GM20000 (cell line): ENCODE data around the gene TNP1.

Source experiments
- DNase-seq: peaks from one replicate; pipeline ENCODE4 v3.0.0; 2012; ENCODE audit warnings: low spot score
- TF ChIP-seq, protein P1 (sequence below): IDR thresholded peaks from 2 replicates; pipeline ENCODE4 v1.5.1; 2012; ENCODE audit warnings: mild to moderate bottlenecking, control low read depth; ENCODE audit errors: extremely low read depth, missing control alignments

Gene TNP1

DNA sequence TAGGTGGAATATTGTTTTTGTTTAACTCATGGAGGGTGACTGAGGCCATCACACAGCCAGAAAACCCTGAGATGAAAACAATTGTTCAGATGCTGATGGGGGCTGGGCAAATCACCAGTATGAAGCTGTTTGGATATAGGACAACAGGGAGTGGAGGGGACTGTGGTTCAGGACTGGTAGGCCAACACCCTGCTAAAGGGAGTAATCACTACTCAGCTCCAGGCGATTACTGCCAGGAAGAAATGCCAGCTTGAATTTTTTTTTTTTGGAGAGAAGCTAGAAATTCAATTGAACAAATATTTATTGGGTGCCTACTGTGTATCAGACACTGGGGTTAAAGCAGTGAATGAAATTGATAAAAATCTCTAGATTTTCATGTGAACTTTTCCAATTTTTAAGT is 37.4 kb downstream of the TNP1 start:
- DNase-seq, result no peak
- TF ChIP-seq, protein P1, sequence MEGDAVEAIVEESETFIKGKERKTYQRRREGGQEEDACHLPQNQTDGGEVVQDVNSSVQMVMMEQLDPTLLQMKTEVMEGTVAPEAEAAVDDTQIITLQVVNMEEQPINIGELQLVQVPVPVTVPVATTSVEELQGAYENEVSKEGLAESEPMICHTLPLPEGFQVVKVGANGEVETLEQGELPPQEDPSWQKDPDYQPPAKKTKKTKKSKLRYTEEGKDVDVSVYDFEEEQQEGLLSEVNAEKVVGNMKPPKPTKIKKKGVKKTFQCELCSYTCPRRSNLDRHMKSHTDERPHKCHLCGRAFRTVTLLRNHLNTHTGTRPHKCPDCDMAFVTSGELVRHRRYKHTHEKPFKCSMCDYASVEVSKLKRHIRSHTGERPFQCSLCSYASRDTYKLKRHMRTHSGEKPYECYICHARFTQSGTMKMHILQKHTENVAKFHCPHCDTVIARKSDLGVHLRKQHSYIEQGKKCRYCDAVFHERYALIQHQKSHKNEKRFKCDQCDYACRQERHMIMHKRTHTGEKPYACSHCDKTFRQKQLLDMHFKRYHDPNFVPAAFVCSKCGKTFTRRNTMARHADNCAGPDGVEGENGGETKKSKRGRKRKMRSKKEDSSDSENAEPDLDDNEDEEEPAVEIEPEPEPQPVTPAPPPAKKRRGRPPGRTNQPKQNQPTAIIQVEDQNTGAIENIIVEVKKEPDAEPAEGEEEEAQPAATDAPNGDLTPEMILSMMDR, result no peak

DNA sequence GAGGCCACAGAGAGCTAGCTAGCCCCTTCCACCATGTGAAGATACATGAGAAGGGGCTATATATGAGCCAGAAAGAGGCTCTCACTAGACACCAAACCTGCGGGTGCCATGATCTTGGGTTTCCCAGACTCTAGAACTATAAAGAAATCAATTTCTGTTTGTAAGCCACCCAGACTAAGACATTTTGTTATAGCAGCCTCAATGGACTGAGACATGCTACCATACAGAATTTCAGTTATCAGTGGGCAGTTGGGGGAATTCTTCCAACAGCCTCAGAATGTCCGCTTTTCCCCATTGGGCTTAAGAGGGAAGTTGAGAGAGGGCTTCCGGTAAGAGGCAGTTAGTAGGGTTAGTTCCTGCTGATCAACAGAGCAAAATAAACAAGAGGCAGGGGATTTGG is 39.2 kb downstream of the TNP1 start:
- DNase-seq, result no peak
- TF ChIP-seq, protein P1, result no peak

DNA sequence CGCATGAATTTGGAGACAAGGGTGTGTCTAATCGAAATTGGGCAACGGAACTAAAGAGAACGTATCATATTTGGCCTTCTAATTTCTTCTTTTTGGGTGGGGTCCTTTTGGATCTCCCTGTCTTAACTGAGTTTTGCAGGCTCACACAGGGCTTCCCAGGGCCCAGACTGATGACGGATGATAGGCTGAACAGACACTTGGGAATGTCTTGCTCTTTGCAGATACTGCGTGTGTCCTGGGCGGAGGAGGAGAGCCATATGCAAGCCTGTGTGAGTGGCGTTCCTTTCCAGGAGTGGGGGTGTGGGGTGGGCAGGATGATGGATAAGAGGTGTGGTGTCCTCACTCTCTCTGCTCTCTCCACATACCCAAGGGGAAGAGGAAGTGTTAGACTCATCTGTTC is 40.1 kb downstream of the TNP1 start:
- no peak for DNase-seq
- TF ChIP-seq, protein P1, result no peak

DNA sequence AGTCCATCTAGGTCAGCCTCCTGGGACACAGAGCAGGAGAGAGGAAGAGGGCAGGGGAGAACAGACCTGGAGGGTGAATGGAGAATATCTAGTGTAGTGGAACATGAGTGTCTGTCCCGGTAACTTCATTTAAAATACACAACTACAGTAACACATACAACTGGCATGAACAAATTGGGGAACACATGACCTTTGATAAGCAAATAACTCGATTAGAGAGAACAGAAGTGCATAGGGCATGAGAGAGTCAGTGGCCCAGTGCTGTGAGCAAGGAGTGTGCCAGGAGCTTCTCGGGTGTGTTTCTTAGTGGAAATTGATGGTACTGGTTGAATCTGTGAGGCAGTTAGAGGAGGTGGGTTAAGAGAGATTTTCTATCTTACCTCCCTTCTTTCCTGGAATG is 40.8 kb downstream of the TNP1 start:
- DNase-seq, result no peak
- TF ChIP-seq, protein P1, result no peak

DNA sequence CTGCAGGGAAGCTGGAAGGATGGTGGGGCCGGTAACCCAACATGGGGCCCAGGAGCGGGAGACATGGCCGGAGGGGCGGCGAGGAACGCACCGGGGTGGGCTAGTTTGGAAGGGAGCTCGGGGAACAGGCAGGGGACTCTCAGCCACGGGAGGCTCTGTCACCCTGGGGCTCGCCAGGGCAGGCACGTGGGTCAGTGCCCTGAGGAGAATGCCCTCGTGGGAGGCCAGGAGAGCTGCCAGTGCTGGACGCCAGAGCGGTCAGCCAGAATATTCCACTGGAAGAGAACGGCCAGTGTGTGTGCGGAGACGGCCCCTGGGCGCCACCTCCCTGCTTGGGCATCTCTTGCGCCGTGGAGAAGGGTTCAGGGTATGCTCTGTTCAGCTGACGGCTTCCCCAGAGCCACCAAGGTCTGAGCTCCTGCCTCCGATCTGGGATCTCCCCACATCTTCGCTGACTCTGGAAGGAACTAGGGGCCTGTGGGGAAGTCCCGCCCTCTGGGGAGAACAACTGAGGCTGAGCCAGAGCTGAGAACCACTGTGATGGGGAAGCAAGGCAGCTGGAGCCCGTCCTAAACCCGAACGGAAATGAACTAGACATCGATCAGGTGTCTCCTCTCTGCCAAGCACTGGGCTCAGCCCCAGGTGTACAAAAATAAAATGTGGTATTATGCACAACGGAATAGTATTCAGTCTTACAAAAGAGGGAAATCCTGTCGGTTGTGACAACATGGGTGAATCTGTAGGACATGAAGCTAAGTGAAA is 49.3 kb downstream of the TNP1 start:
- DNase-seq, result no peak
- TF ChIP-seq, protein P1, result no peak
